Activated T-helper 1 cell treated with Interleukin-2 at 50 U/mL for 16 hours (primary cell): Measurements from ENCODE around the gene SMARCD1.
A peak's percentile ranks its signal among the peaks of the same experiment; 100 is the strongest.

Source experiments
- DNase-seq: peaks from one replicate; pipeline ENCODE4 v3.0.0-alpha.2; 2020; ENCODE audit warnings: low read depth

The SMARCD1 gene

DNA sequence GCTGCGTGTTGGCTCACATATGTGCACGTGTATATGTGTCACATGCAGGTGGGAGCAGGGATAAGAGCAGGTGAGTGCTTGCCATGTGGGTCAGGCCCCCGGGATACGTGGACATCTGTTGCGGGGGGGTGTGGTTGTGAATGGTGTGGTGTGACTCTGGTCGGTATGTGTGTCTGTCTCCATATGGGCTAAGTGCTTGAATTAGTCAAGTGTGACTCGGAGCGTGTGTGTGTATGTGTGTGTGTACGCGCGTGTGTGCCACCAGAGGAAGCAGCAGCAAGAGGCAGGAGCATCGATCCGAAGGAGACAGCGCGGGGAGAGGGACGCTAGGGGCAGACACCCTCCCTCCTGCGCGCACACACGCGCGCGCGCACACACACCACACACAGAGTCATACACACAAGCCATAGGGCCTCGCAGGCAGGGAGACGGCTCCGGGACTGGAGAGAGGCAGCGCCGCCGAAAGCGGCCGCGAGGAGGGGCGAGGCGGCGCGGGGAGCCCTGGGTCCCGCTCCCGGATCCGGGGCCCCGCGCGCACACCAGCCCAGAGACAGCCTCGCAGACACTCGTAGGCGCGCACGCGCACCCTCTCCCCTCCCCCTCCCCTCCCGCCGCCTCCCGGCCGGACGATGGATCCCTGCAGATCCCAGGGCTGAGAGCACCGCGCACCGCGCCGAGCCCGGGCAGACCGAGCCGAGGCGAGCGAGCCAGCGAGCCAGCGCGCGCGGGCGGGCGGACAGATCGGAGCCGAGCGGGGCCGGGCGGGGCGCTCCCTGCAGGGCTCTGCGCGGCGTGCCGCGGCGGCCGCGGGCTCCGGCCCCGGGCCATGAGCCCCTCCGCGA lies 27.9 kb upstream of the SMARCD1 start, which contains the start of gene ASIC1:
TSS of gene ASIC1 (plus strand) at position 597 of the 842 bp plus-strand sequence. CDS start 1,171 bp downstream, outside the sequence.
- peak; percentile 13 for DNase-seq

DNA sequence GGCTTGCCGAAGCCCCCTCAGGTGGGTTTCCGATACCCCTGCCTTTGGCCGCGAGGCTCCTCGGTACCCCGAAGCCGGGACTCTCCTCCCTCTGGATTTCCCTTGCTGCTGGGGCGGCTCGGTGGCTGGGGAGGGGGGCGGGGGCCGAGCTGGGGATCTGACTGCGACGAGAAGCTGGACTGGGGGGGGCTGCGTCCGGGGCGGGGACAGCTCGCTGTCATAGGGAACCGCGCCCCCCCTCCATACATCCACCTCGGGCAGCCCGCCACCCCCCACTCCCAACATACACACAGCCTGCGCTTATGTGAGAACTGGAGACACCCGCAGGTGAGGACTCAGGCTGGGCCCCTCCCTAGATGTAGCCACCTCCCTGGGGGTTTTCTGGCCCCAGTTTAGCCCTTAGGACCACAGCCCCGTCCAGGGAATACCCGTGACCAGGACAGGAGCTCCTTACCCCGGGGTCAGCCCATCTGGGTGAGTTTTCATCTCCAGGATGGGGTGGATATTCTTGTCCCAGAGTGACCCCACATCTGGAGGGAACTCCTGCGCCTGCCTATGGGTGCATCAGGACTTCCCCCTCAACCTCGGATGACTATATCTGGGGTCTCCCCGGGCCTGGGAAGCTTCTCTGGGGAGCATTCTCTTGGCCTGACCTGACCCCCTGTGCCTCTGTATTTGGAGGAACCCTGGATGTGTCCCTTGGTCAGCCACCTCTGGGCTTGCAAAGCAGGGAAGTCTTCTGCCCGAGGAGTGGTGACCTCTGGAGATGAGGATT lies 27.1 kb upstream of the SMARCD1 start:
- DNase-seq = no peak

DNA sequence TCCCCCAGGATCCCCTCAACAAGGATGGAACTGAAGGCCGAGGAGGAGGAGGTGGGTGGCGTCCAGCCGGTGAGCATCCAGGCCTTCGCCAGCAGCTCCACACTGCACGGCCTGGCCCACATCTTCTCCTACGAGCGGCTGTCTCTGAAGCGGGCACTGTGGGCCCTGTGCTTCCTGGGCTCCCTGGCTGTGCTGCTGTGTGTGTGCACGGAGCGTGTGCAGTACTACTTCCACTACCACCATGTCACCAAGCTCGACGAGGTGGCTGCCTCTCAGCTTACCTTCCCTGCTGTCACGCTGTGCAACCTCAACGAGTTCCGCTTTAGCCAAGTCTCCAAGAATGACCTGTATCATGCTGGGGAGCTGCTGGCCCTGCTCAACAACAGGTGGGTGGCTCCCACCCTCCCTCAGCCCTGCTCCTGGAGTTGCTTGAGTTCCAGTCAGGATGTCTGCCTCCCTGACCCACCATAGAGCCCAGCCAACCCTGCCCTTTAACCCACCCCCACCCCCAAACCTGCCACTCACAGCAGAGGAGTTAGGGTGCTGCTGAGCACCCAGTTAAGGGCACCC lies 26.3 kb upstream of the SMARCD1 start:
- no peak for DNase-seq

DNA sequence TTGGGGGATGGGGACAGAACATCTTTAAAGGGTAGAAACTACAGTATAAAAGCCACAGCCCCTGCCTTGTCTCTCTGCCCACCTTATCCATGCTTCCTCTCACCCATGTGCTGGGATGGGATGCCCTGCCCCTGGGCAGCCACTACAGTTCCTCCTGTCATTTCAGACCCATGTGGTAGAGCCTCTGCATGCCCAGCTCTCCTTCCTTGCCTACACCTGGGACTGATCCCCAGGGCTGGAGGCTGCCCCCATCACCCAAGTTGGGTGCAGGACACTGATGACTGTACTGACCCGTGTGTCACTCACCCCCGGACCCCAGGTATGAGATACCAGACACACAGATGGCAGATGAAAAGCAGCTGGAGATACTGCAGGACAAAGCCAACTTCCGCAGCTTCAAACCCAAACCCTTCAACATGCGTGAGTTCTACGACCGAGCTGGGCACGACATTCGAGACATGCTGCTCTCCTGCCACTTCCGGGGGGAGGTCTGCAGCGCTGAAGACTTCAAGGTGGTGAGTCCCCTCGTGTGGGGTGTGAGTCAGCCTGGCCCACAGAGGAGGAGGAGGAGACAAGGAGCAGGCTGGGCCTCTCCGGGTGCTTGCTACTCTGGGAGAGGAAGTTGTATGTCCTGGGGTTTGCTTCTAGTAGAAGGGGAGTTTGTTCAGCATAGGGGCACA lies 25.6 kb upstream of the SMARCD1 start:
- DNase-seq = peak; percentile 20

DNA sequence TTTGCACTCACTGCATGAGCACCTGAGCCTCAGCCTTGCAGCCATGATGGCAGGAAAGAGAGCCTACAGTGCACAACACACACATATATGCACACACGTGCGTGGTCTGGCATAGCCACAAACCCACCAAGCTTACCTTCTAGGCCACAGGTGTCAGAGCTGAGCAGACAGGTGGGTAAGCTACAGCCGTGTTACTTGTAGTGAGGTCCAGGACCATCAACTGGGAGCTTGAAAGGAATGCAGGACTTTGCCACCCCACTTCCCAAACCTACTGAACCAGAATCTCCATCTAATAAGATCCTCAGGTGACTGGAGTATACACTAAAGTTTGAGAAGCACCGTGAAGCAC lies 25.0 kb upstream of the SMARCD1 start:
- DNase-seq = no peak

DNA sequence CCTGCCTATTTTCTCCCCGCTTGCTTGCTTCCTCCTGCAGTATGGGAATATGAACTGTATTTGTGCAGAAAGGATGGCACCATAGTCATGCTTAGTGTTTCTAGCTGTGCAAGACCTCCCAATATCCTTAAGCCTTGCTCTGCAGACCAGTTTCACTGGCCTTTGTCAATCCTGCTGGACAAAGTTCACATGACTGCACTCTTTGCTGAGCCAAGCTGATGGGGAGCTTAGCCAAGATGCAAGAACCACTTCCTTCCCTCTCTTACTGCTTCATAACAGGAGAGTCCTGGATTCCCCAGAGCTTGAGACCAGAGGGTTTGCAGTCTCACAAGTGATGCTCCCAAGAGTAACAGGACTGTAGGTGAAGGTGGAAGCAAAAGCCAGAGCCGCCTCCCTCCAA lies 24.0 kb upstream of the SMARCD1 start:
- DNase-seq = no peak

DNA sequence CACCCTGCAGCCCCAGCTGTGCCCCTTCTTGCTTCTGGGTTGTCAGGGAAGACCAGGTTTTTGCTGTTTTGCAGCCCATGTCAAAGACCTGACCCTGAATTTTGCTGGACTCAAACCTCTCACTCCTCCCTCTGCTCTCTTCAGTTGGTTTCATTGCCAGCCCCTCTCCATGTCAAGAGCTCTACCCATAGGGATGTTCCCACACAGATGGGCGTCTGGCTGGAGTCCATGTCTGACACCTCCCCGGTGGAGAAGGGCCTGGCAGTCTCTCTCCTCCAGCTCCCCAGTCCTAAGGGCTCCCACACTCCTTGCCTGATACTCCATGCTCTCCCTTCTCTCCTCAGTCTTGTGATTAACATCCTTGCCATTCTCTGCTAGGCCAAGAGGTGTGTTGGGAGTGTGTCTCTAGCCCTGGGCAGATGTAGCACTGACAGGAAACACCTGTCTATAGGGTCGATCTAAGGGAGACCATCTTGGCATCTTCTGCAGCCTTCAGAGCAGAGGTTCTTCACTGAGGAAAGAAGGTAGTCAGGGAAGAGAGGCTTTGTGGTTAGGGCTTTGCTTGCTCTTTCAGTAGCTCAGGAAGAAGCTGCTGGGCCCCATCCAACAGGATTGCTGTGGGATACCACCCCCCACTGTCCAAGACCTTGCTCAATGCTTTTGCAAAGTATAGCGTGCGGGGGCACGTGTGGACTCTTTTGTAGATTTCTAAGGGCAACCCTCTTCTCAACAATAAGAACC lies 23.0 kb upstream of the SMARCD1 start:
- DNase-seq = no peak

DNA sequence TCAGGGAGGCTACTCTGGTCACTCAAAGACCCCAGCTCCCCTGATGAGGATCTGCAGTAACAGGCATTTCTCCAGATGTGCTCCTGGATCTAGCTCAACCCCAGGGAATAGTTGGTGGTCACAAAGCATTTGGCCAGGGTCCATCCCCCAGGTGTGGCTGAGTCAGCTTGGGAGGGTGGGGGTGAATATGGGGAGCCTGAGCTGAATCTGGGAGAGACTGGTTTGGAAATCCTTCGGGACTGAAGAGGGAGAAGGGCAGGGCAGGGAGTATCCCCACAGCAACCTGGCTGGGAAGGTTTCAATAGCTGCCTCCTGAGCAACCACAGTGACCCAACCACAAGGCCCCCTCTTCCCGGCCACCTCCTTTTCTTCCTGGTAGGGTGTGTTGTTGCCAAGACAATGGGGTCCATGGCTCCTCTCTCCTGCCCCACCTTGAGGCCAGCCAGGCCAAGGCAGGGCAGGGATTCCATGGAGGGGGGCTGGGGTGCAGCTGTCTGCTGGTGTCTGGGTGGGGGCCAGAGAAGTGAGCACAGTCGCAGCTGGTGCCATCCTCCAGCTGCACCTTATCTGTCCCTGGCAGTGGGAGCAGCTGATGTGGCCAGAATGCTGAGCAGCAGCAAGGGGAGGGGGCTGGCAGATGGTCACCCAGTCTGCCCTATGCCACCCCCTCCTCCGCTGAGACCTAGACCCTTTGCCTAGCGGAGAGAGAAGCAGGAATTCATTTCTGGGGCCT lies 22.2 kb upstream of the SMARCD1 start:
- DNase-seq = no peak

DNA sequence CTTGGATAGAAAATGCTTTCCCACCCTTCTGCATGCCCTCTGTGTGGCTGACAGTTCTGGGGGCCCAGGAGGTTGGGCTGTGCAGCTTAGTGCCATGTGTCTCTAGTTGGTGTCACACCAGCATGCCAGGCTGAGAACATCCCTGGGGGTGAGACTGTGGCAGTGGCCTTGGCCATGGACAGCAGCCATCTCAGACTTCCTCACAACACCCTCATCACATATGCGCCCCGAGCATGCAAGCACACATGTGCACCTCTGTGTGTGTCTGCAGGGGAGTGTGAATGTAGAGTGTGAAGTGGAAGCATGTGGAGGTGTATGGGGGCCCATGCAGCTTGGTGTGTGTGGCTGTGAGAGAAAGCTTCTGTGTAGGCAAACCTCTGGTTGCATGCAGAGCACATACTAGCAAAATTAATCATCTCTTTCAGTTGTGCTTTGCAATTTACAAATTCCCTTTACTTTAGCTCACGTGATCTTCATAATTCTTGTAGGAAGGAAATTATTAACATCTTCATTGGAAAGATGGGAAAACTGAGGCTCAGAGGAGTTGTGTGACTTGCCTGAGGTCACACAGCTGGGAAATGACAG lies 19.3 kb upstream of the SMARCD1 start:
- DNase-seq = no peak

DNA sequence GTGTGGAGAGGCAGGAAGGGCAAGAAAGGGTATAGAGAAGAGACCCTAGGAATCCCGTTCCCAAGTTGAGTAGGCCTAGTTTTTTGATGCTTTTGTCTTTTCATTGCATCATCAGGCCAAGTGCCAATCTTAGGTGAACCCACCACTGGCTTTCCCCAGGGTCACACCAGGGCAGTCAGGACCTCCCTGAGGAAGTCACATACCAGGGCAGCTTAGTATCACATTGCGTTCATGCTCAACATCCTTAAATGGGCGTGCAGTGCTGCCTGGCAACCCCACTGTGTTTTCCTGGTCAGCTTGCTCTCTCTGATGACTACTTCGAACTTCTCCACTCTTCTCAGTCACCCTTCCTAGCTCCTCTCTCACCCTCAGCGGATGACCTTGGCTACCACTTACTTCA lies 18.7 kb upstream of the SMARCD1 start:
- no peak for DNase-seq

DNA sequence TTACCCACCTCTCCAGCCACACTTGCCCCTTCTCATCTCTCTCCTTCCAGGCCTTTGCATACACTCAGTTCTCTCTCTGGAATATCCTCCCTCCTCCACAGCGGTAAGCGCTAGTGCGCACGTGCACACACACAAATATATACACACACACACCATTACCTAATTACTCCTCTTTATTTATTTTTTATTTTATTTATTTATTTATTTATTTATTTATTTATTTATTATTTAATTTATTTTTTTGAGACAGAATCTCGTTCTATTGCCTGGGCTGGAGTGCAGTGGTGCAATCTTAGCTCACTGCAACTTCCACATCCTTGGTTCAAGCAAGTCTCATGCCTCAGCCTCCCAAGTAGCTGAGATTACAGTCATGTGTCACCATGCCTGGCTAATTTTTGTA lies 16.1 kb upstream of the SMARCD1 start:
- no peak for DNase-seq

DNA sequence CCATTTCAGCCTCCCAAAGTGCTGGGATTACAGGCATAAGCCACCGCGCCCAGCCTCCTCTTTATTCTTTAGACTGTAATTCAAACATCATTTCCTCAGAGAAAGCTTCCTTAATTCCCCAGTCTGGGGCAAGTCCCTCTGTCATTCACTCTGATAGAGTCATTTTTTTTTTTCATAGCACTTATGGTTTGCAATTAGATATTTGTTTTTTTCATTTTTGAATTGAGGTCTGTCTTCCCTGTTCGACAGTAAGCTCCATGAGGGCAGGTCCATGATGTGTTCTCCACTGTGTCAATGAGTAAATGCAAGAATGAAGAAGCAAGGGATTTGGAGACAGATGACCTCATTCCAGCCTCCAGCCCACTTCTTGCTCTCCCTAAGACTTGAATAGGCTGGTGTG lies 15.6 kb upstream of the SMARCD1 start:
- DNase-seq = no peak

DNA sequence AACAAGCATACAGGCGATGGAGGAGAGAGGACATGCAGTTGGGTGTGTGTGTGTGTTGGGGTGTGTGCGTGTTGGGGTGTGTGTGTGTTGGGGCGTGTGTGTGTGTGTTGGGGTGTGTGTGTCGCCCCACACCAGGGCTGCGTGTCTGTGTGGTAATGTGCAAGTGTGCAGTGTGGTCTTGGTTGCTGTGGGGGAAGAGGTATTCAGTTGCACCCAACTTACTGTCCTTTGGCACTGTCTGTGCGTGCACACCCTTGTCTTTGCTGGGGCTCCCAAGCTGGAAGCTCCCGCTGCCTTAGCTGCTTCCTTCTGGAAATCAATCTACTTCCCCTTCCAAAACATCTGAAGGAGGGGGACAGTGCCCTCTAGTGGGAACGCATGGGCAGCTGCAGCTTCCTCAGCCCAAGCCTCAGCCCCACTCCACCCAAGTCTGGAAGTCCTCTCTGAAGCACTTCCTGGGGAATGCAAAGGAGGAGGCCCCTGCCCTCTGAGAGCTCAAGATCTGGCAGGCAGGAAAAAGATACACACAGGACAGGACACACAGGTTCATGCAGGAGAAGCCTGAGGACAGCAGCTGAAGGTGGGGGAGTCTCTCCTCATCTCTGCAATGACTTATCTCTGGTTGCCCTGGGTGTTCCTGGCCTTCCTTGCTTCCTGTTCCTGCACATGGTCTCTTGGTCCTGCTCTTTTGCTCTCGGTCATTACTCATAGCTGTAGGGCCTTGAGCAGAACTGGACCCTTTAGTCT lies 14.7 kb upstream of the SMARCD1 start:
- peak; percentile 23 for DNase-seq

DNA sequence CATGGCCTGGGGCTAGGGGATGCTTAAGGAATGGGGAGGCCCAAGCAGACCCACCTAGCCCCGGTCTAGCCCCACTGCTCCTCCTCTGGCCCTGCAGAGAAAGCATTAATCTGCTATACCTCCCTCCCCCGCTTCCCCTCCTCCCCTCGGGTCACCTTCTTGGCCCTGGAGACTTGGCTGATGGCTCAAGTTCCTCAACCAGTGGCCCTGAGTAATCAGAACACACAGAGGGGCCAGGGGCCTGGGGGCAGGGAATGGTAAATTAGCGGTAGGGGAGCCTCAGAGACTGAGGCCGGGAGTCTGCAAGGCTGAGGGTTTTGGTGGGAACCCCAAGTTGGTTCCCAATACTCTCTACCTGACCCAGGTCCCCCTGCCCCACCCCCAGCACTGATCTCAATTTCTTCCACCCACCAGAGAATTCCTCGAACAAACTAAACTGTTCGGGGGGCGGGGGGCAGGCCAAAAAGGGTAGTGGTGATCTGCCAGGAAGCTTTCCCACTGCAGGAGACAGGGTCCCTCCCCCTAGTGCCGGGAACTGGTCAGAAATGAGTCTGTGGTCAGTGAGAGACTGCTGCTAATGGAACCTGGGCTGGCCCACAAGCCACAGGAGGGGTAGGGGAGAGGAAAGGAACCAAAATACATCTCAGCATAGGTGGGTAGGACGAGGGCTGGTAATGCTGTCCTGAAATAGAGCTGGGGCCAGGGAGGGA lies 12.8 kb upstream of the SMARCD1 start:
- no peak for DNase-seq

DNA sequence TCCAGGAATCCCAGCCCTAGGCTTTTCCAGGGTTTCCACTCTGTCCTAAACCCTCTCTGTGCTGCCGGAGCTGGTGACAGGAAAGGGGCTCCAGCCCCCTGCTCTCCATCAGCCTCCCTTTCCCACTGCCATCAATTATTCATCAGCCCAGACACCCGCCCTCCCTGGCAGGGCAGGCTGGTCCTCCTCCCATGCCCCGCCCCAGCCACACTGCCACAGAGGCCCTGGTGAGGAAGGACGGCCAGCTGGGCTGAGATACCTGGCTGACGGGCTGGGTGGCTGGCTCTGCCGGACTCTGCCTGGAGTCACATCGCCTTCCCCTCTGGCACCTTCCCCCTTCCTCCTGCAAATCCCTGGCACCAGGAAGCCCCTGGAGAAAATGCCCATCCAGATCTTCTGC lies 11.9 kb upstream of the SMARCD1 start:
- DNase-seq = no peak

DNA sequence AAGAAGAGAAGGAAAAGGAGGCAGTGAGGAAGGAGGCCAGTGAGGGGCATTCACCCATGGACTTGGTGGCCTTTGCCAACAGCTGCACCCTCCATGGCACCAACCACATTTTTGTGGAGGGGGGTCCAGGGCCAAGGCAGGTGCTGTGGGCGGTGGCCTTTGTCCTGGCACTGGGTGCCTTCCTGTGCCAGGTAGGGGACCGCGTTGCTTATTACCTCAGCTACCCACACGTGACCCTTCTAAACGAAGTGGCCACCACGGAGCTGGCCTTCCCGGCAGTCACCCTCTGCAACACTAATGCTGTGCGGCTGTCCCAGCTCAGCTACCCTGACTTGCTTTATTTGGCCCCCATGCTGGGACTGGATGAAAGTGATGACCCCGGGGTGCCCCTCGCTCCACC lies 11.4 kb upstream of the SMARCD1 start:
- DNase-seq = no peak

DNA sequence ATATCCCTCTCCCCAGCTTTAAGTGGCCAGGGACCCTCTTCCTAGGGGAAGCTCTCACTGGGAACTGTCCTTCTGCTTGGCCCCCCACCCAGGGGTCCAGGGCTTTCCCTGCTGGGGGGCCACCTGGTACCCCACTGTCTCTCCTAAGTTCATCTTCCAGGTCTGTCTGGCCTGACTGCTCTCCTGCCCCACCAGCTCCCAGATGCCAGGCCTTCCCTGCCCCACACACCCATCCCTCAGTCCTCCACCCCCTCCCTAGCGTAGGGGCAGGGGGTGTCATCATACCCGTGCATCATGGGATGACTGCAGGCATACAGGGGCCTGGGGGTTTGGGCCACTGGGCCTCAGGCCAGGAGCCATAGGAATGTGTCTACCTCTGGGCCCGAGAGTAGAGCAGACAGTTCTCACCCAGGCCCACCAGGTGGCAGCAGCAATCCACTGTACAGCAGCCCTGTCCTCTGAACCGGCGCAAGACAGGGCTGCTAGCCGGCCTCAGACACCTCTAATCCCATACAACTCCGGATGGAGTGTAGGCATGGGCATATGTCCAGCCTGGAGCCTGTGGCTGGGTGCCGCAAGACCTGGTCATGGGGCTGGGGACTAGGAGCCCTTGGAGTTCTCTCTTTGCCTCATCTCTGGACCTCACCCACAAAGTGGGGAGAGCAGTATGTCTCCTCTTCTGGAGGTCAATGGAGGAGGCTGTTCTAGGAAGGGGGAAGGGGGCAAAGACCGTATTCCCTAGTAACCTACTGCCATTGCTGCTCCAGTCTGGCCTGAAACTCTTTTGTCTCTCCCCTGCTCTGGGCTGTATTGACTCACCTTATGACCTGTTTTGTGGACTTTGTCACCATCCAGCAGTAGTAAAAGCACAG lies 10.0 kb upstream of the SMARCD1 start:
- peak; percentile 65 for DNase-seq

DNA sequence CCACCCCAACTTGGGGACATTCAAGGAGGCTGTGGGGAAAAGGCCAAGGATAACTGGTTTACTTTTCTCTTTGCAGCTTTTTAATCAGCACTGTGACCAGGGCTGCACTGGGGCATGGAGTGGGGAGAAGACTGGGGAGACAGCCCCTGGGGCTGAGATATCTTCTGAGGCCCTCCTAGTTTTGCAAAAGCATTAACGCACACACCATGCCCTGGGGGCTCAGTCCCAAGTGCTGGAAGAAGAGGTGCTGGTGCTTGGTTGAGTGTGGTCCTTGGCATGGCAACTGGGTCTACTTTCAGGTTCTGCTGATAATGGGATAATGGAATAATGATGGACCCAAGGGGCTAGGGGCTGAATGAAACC lies 9.4 kb upstream of the SMARCD1 start:
- no peak for DNase-seq
